SK-N-SH (cell line): ENCODE data around the gene GRM8. TPM values are rescaled to one million over a fixed set of nuclear protein-coding genes. Genes with fewer than 3 reads are reported as not detected.

Experiments used
- CTCF ChIA-PET: fragments of 300-600, 350-600 bp; formaldehyde crosslinking; extraction: SDS; loops from one replicate; lab custom pipeline; 2021; lab: Yijun Ruan, JAX
- POLR2A ChIA-PET: fragments of 350-600 bp; sonication (Branson Sonifier 250); formaldehyde crosslinking; extraction: SDS; loops from one replicate; lab custom pipeline; 2020; ENCODE audit warnings: antibody characterized with exemption, inconsistent platforms; lab: Yijun Ruan, JAX
- DNase-seq: peaks from one replicate; pipeline ENCODE4 v3.0.0; 2012
- H2AFZ ChIP-seq: fragments of 200-600 bp; sonication (generic); 2 replicates; pipeline ENCODE4 v1.8.1; 2016; ENCODE audit warnings: antibody characterized with exemption, mild to moderate bottlenecking, low read depth
- H3F3A ChIP-seq: fragments of 200-600 bp; sonication (generic); replicated peaks from 2 replicates; pipeline ENCODE3; 2016; ENCODE audit warnings: antibody characterized with exemption, mild to moderate bottlenecking; ENCODE audit not compliant: insufficient read depth
- H3K27ac ChIP-seq, 2 experiments: fragments of 200-500 bp in 1 of 2; fragments of 200-600 bp in 1 of 2; sonication (Bioruptor generic) in 1 of 2; sonication (generic), shearing (Covaris generic) in 1 of 2; 2 replicates each; pipeline versions ENCODE4 v1.5.1 to v1.6.1; 2014 to 2016; ENCODE audit warnings: low read depth in 2 of 2, inconsistent platforms in 1 of 2, low read length in 1 of 2, mild to moderate bottlenecking in 1 of 2, mixed read lengths in 1 of 2
- H3K27me3 ChIP-seq: fragments of 200-600 bp; sonication (generic), shearing (Covaris generic); 2 replicates; pipeline ENCODE4 v1.6.1; 2016; ENCODE audit warnings: mixed run types; ENCODE audit not compliant: insufficient read depth
- H3K36me3 ChIP-seq, 2 experiments: fragments of 200-500 bp in 1 of 2; fragments of 200-600 bp in 1 of 2; sonication (Bioruptor generic) in 1 of 2; sonication (generic) in 1 of 2; replicated peaks in 1 of 2; 2 replicates each; pipeline versions ENCODE3 to v1.5.1; 2014 to 2016; ENCODE audit warnings: low read length in 1 of 2, mild to moderate bottlenecking in 1 of 2; ENCODE audit not compliant: insufficient read depth in 2 of 2, control insufficient read depth in 1 of 2
- H3K4me1 ChIP-seq, 2 experiments: fragments of 200-500 bp in 1 of 2; fragments of 200-600 bp in 1 of 2; sonication (Bioruptor generic) in 1 of 2; sonication (generic), shearing (Covaris generic) in 1 of 2; 2 replicates each; pipeline versions ENCODE4 v1.5.1 to v1.6.1; 2014 to 2016; ENCODE audit warnings: low read depth in 1 of 2, low read length in 1 of 2, mixed run types in 1 of 2; ENCODE audit not compliant: insufficient read depth in 2 of 2, control insufficient read depth in 1 of 2
- H3K4me2 ChIP-seq: fragments of 200-600 bp; sonication (generic), shearing (Covaris generic); 2 replicates; pipeline ENCODE4 v1.6.1; 2017; ENCODE audit warnings: mixed run types
- H3K4me3 ChIP-seq, 2 experiments: fragments of 200-500 bp in 1 of 2; fragments of 200-600 bp in 1 of 2; sonication (Bioruptor generic) in 1 of 2; sonication (generic), shearing (Covaris generic) in 1 of 2; 2 replicates each; pipeline versions ENCODE4 v1.5.1 to v1.8.1; 2014 to 2016; ENCODE audit warnings: low read depth in 2 of 2, inconsistent platforms in 1 of 2, low read length in 1 of 2, mild to moderate bottlenecking in 1 of 2, mixed read lengths in 1 of 2, moderate library complexity in 1 of 2
- H3K79me2 ChIP-seq: fragments of 200-600 bp; sonication (generic); 2 replicates; pipeline ENCODE4 v1.8.1; 2017; ENCODE audit warnings: mild to moderate bottlenecking; ENCODE audit not compliant: insufficient read depth
- H3K9ac ChIP-seq: fragments of 200-600 bp; sonication (generic); 2 replicates; pipeline ENCODE4 v1.6.1; 2017; ENCODE audit warnings: mixed run types
- H3K9me2 ChIP-seq: fragments of 200-600 bp; sonication (generic); 2 replicates; pipeline ENCODE4 v1.6.1; 2017; ENCODE audit warnings: mixed run types
- H3K9me3 ChIP-seq: fragments of 200-600 bp; sonication (generic); 2 replicates; pipeline ENCODE4 v1.6.1; 2017; ENCODE audit warnings: mixed run types, mild to moderate bottlenecking, moderate library complexity
- H4K20me1 ChIP-seq: fragments of 200-600 bp; sonication (generic); 2 replicates; pipeline ENCODE4 v1.6.1; 2017; ENCODE audit warnings: mild to moderate bottlenecking, mixed run types; ENCODE audit not compliant: insufficient read depth
- CHD2 ChIP-seq: fragments of 150-350 bp; IDR thresholded peaks from 2 replicates; pipeline ENCODE4 v1.6.1; 2018; ENCODE audit warnings: low read length; ENCODE audit not compliant: partially characterized antibody
- ELF1 ChIP-seq: IDR thresholded peaks from 2 replicates; pipeline ENCODE4 v1.4.0; 2012
- EP300 ChIP-seq, 2 experiments: IDR thresholded peaks; 2 replicates each; pipeline versions ENCODE4 v1.4.0 to v1.6.1; 2012; ENCODE audit warnings: borderline replicate concordance in 1 of 2, low read depth in 1 of 2, low read length in 1 of 2
- FOXJ3 ChIP-seq: sonication (generic); formaldehyde crosslinking; IDR thresholded peaks from 2 replicates; pipeline ENCODE4 v1.5.1; 2020; ENCODE audit warnings: mild to moderate bottlenecking, missing genetic modification reagents
- FOXM1 ChIP-seq: IDR thresholded peaks from 2 replicates; pipeline ENCODE4 v1.4.0; 2012; ENCODE audit warnings: low read depth, mild to moderate bottlenecking
- NRF1 ChIP-seq: IDR thresholded peaks from 2 replicates; pipeline ENCODE4 v1.6.1; 2012; ENCODE audit warnings: low read depth, mild to moderate bottlenecking, low read length
- RAD21 ChIP-seq: IDR thresholded peaks from 2 replicates; pipeline ENCODE4 v1.6.1; 2012; ENCODE audit warnings: mild to moderate bottlenecking, low read length
- RFX5 ChIP-seq: IDR thresholded peaks from 2 replicates; pipeline ENCODE4 v1.6.1; 2012; ENCODE audit warnings: mild to moderate bottlenecking, improper control_type of control experiment, low read length
- RXRA ChIP-seq: IDR thresholded peaks from 2 replicates; pipeline ENCODE4 v1.4.0; 2012; ENCODE audit warnings: low read depth, mild to moderate bottlenecking, borderline replicate concordance
- TAF1 ChIP-seq: IDR thresholded peaks from 2 replicates; pipeline ENCODE4 v1.6.1; 2012; ENCODE audit warnings: low read depth, mild to moderate bottlenecking, low read length, moderate library complexity, borderline replicate concordance
- TEAD4 ChIP-seq: IDR thresholded peaks from 2 replicates; pipeline ENCODE4 v1.4.0; 2012; ENCODE audit warnings: mild to moderate bottlenecking, borderline replicate concordance; ENCODE audit not compliant: insufficient read depth
- YY1 ChIP-seq: IDR thresholded peaks from 2 replicates; pipeline ENCODE4 v1.4.0; 2012; ENCODE audit warnings: low read depth, mild to moderate bottlenecking
- WGBS: methylation state at CpG from one replicate; pipeline ENCODE4 v1.1.6; 2017; ENCODE audit warnings: low lambda C conversion rate; 5-methylcytosine and 5-hydroxymethylcytosine counted together
- polyA plus RNA-seq, 3 experiments: library from polyadenylated mRNA; depleted of rRNA; stranded (reverse); fragments of >200 nt; gene quantifications; 2 replicates each; pipeline ENCODE4 v1.2.3, GENCODE V29; 2012
- TF ChIP-seq, protein P1 (sequence below): IDR thresholded peaks from 2 replicates; pipeline ENCODE4 v1.6.1; 2012; ENCODE audit warnings: mild to moderate bottlenecking, low read depth, low read length, moderate library complexity
- TF ChIP-seq, protein P2 (sequence below): IDR thresholded peaks from 2 replicates; pipeline ENCODE4 v1.4.0; 2012; ENCODE audit warnings: low read depth

Gene GRM8
- polyA plus RNA-seq, 1 of the 3 experiments (the other 2 are of a cell fraction): 0.10 TPM

DNA sequence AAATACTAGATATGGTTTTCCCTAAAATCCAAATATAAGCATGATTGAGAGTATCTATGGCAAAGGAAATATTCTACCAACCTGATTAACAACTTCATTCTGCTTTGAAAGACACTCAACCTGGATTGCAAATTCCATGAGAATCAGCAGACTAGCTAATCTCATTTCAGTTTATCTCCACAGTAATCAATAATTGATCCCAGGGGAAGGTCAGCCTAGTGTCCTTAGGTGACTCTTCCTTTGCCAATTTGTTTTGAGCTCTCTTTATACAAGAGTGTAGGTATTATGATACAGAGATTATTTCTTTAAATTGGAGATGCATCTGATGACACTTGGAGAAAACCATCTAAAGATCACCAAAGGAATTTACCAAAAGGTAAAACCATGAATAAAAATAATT lies 100.3 kb downstream of the GRM8 start:
- no peak for DNase-seq
- H3K27ac ChIP-seq: no peak overlapping the region
- H3K4me1 ChIP-seq: no peaks in the 10 kb centered on the region
- no peaks in the 10 kb centered on the region for H3K27me3 ChIP-seq
- no peaks in the 10 kb centered on the region for H3K9me2 ChIP-seq
- no peak overlapping the region for H3K9ac ChIP-seq
- no peaks in the 10 kb centered on the region for H3F3A ChIP-seq
- POLR2A ChIA-PET: no interaction called here
- no peak overlapping the region for H3K4me3 ChIP-seq
- CTCF ChIA-PET: interaction anchor here (0.9 to 1.2 kb wide), 5 partner anchors 10 to 102 kb away, joined by 3 to 5 read pairs (median 3); no protein-coding TSS in a partner anchor
- no peaks in the 10 kb centered on the region for H4K20me1 ChIP-seq
- no peak overlapping the region for H3K4me2 ChIP-seq
- H3K9me3 ChIP-seq: no peaks in the 10 kb centered on the region
- TF ChIP-seq ELF1 (no peak), RXRA (no peak), NRF1 (no peak), FOXM1 (no peak)
- no peaks in the 10 kb centered on the region for H3K79me2 ChIP-seq
- H2AFZ ChIP-seq: no peak overlapping the region
- H3K36me3 ChIP-seq: no peaks in the 10 kb centered on the region

DNA sequence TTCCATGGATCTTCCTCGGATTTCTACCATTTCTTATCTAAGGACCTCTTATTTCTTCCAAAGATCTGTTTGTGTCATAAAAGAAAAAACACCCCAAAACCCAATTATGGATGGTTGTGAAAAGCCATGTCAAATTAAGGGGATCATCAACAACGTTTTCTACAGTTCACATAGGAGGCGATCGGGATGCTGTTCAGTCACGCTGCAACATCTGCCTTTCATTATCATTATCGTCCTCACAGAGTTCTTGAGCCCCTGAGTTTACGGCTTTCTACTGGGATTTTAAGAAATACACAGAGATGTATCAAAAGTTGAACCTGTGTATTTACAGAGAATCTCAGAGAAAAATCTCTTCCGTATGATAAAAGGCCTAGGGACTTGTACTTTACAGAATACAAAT lies 101.4 kb downstream of the GRM8 start:
- no peaks in the 10 kb centered on the region for H3F3A ChIP-seq
- TF ChIP-seq YY1 (no peak), TEAD4 (no peak), RFX5 (no peak), RAD21 (no peak), TAF1 (no peak), FOXM1 (no peak), RXRA (no peak), FOXJ3 (CRISPR knock-in tag) (no peak), NRF1 (no peak), EP300 (IDR thresholded peaks at IDR 0.05; ENCODE audit: borderline replicate concordance in 1 of 2, low read depth in 1 of 2, low read length in 1 of 2) (no peak), CHD2 (no peak)
- TF ChIP-seq, protein P1, sequence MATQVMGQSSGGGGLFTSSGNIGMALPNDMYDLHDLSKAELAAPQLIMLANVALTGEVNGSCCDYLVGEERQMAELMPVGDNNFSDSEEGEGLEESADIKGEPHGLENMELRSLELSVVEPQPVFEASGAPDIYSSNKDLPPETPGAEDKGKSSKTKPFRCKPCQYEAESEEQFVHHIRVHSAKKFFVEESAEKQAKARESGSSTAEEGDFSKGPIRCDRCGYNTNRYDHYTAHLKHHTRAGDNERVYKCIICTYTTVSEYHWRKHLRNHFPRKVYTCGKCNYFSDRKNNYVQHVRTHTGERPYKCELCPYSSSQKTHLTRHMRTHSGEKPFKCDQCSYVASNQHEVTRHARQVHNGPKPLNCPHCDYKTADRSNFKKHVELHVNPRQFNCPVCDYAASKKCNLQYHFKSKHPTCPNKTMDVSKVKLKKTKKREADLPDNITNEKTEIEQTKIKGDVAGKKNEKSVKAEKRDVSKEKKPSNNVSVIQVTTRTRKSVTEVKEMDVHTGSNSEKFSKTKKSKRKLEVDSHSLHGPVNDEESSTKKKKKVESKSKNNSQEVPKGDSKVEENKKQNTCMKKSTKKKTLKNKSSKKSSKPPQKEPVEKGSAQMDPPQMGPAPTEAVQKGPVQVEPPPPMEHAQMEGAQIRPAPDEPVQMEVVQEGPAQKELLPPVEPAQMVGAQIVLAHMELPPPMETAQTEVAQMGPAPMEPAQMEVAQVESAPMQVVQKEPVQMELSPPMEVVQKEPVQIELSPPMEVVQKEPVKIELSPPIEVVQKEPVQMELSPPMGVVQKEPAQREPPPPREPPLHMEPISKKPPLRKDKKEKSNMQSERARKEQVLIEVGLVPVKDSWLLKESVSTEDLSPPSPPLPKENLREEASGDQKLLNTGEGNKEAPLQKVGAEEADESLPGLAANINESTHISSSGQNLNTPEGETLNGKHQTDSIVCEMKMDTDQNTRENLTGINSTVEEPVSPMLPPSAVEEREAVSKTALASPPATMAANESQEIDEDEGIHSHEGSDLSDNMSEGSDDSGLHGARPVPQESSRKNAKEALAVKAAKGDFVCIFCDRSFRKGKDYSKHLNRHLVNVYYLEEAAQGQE: no peak
- TF ChIP-seq, protein P2, sequence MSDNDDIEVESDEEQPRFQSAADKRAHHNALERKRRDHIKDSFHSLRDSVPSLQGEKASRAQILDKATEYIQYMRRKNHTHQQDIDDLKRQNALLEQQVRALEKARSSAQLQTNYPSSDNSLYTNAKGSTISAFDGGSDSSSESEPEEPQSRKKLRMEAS: no peak
- no peaks in the 10 kb centered on the region for H3K4me1 ChIP-seq
- H3K36me3 ChIP-seq: no peaks in the 10 kb centered on the region
- H3K9me3 ChIP-seq: no peaks in the 10 kb centered on the region
- no peaks in the 10 kb centered on the region for H4K20me1 ChIP-seq
- H3K4me2 ChIP-seq: no peak overlapping the region
- no peaks in the 10 kb centered on the region for H3K27me3 ChIP-seq
- no peak overlapping the region for H3K27ac ChIP-seq
- H3K9me2 ChIP-seq: no peaks in the 10 kb centered on the region
- H3K79me2 ChIP-seq: no peaks in the 10 kb centered on the region
- ChIA-PET CTCF (interaction anchor here (1.2 kb wide), 1 partner anchor 44 kb away, joined by 3 read pairs; no protein-coding TSS in a partner anchor), POLR2A (no interaction called here)
- no peak overlapping the region for H3K9ac ChIP-seq
- WGBS: 35% methylated on average over 8 of the region's 8 CpGs
- H3K4me3 ChIP-seq: no peak overlapping the region
- H2AFZ ChIP-seq: no peak overlapping the region
- DNase-seq: no peak
